GM19455 (cell line): ENCODE measurements around the gene PRPF19.

Experiments
- ATAC-seq: cut with Tn5 transposase; IDR thresholded peaks from one replicate; pipeline ENCODE4 v1.9.1; 2021; ENCODE audit not compliant: unreplicated experiment

The PRPF19 gene

DNA sequence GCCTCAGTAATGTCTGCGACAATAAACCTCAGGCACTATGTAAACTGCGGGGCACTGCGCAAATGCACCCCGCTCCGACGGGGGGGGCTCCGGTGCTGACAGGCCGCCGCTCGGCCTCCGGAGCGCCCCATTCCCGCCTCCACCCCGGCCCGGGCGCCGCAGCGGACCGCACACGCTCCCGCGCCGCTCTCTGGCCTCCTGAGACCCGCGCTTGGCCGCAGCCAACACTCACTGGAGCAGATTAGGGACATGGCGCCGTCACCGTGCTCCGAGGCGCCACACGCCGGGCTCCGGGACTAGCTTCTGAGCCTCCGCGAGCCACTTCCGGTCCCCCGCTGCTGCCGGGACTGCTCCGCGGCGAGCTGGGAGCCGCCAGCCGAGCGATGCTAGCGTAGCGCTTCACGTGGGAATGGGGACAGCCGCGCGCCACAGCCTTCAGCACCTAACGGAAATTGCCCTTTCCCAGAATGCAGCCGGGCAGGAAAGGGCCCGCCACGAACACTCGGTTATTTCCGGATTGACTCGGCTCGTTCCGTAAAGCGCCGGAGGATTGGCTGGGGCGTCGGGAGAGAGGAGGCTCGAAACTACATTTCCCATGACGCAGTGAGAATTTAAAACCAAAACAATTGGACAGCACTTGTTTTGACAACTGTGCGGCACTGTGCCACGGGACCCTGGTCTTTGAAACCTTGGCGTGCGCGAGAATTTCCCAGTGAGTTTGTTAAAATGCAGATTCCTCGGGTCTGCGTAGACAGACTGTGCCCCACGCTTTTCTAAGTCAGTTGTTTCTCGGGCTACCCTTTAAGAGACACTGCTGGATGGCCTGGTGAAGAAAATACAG is at the start of gene PRPF19:
PRPF19 (minus strand) TSS at position 454 of the 841 bp plus-strand sequence; CDS start at position 251, 203 bp downstream.
- ATAC-seq = peak; percentile 75

DNA sequence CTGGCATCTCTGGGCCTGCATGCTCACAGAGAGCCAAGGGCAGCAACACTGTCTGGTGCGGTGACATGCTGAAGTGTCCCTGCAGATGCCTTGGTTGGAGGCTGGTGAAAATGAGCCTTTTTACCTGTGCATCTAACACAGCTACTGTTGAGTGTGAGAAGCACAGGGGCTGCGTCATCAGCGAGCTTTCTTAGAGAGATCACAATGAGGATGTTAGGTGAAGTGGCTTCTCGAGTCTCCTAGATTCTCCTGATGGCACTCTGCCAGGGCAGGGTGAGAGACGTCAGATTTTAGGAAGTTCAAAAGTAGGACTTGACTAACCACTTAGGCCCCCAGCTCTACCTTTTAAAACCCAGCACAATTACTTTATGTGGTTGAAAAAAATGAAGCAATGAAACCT is 49.2 kb upstream of the PRPF19 start:
- ATAC-seq = no peak

DNA sequence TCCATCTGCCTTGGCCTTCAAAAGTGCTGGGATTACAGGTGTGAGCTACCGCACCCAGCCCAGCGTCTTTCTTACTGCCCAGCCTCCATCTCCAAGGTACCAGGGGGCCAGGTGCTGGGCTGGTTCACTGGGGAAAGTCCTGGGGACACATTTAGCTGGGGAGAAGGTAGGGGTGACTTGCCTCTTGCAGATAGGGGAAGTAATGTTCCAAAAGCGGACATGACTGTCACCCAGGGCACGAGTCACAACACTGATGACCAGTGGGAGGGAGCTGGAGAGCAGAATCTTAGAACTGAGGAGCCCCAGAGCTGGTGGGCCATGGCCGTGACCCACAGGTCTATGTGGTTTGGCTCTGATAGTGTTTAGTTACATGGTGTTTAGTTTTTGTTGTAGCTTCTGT is 48.0 kb upstream of the PRPF19 start:
- ATAC-seq = no peak

DNA sequence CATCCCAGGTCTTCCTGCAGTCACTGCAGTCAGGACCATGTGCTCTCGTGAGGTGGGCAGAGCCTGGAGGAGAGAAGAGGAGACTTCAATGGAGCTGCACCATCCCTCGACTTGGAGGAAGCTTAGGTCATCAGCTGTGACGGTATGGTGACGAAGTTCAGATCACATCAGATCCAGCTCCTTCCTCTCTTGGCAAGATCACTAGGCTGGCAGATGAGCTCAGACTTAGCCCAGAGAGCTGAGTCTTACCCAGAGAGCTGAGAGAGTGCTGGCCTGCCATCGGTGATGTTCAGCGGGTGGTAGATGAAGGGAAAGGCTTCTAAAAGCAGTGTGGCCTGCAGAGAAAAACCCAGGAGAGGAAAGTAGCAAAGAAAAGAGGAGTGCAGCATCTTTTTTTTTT is 47.4 kb upstream of the PRPF19 start:
- no peak for ATAC-seq

DNA sequence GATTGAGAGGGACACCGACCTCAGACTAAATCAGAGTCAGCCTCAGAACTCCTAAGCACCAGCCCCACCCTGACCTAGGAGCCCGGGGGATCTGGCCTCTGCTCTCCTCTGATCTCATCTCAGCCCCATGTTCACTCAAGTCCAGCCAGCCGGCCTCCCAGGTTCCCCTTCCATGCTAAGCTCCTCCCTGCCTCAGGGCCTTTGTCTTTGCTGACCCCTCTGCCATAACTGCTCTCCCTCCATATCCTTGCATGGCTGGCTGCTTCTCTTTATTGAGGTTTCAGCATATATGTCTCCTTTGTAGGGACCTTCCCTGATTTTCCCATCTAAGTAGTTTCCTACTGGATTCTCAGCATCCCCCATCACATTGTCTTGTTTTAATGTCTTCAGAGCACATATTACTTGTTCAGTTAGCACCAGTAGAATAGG is 46.4 kb upstream of the PRPF19 start:
- no peak for ATAC-seq

DNA sequence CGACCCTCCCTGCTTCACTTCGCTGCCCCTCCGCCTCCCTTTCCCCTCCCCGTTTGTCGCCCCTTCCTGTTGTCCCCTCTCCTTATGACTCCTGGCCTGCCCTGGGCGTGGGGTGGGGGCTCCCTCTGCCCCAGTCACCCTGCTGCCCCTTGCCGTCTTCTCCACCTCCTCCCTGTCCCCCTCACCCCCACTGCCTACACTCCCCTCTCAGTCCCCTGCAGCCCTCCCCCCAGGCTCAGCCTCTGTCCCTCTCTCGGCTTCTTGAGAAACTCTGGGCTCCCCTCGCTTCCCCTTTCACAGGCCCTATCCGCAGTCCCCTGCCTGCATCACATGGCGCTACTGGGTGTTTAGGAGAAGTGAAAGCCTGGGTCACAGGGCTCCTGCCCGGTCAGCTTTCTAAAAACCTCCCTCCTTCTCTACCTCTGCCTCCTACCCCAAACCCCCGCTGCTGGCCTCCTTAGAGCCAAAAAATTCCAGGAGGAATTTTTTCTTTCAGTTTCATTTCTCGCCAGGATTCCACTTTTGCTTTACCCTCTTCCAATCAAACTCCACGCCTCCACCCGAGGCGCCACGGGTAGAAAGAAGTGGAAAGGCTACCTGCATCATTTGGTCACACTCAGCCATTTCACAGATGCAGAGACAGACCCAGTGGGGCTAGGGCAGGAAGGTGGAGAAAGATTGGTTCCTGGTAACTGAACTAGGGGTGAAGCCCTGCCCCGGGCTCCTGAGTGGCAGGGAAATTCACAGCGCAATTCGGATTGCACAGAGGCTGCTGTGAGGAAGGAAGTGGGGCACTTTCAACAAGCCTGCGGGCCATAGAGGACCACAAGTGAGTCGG is 45.7 kb upstream of the PRPF19 start, which contains the start of gene SLC15A3:
SLC15A3 (minus strand) TSS at position 273 of the 838 bp plus-strand sequence. CDS start 625 bp downstream, outside the sequence.
- ATAC-seq = peak; percentile 75

DNA sequence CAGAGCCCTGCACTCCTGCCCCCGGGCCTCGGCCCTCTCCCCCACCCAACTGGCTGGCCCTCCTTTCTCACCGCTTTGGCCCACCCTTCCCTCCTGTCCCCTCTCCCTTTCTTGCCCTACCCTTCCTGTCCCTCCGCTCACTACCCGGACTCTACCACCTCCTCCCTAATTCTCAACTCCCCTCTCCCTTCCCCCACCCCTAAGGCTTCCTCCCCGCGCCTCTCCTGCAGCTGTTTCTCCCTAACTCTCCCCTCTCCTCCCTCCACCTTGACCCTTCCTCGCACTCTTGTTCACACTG is 45.2 kb upstream of the PRPF19 start:
- ATAC-seq = no peak

DNA sequence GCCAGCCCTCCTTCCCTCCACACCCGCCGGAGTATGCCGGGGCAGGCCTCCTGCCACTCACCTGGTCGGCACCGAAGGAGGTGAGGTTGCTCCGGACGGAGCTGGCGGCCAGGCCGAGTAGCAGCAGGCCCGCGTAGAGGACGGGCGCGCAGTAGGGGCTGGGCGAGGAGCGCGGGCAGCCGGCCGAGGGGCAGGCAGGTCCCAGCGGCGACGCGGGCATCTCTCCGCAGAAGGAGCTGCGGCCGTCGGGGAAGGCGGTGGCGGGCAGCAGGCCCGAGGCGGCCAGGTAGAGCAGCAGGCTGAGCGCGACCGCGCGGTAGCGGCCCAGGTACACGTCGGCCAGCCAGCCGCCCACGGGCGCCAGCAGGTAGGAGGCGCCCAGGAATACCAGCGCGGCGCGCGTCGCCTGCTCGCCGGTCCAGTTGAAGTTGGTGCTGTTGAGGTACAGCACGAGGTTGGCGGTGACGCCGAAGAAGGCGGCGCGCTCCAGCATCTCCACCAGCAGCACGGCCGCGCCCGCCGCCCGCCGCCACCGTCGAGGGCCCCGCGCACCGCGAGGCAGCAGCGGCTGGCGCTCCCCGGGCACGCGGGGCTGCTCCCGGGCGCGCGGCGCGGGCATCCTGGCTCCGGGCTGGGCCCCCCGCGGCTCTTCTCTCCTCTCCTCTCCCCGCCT is 44.7 kb upstream of the PRPF19 start:
- ATAC-seq = no peak

DNA sequence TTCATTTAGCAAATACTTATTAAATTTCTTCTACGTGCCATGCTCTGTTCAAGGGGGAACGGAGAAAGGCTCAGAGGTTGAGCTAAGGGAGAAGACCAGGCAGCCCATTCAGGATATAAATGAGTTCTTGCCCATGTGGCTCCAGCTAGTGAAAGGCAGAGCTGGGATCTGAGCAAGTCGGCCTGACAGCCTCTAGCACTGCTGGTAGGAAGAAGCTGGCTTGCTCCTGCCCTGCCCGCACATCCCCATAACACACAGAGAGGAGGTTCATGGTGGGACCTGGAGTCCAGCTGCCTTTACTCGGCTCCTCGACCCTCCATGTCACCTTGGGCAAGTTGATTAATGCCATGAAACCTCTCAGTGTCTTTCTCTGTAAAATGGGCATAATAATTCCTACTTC is 43.6 kb upstream of the PRPF19 start:
- no peak for ATAC-seq

DNA sequence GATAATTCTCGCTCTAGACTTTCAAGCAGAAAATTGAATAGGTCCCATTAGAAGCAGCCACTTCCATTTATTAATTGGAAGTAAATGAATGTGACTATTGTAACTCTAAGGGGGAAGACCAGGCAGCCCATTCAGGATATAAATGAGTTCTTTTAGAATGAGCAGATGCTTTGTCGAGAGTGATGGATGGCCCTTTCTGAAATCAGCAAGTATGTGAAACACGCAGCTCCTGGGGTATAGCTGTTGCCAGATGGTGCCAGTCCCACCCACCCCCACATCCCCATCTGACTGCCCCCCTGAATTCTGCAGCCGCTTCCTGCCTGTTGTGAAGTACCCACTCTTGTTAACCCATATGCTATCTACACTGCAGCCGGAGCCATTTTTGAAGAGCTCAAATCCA is 41.9 kb upstream of the PRPF19 start:
- ATAC-seq = no peak

DNA sequence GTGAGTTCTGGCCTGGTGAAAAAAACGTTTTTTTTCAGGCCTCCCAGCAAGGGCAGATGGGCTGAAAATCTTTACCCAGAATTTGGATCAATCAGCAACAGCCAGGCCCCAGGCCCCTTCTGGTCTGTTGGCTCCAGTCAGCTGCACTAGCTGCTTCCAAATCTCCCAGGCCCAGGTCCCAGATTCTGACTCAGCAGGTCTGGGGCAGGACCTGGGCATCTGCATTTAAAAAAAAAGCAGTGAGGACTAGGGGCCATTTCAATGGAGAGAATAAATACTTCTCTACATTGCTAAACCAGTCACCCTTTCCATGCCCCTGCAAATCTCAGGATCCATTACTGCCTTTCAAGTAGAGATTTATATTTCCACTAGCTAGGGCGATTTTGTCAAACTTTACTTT is 41.3 kb upstream of the PRPF19 start:
- no peak for ATAC-seq

DNA sequence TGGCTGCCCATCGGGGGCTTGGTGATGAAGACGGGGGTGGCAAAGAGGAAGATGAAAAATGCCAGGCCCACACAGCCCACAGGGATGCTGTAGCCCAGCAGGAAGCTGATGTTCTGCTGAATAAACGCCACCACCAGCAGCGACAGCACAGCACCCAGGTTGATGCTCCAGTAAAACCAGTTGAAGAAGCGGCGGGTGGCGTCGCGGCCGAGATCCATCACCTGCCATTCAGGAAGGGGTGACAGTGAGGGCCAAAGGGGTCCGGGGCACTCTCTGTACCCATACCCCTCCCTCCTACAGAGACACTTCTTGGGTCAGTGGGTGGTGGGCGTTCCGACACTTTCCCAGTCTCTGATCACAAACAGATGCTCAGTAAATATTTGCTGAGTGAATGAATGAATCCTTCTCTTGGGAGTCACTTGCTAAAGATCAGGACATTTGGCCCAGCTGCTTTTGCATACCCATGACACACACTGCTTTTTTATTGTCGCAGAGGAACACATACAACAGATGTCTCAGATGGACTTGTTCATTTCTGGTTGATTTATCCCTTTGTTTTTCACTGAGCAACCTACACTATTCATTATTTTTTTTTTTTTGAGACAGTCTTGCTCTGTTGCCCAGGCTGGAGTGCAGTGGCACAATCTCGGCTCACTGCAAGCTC is 40.3 kb upstream of the PRPF19 start:
- no peak for ATAC-seq

DNA sequence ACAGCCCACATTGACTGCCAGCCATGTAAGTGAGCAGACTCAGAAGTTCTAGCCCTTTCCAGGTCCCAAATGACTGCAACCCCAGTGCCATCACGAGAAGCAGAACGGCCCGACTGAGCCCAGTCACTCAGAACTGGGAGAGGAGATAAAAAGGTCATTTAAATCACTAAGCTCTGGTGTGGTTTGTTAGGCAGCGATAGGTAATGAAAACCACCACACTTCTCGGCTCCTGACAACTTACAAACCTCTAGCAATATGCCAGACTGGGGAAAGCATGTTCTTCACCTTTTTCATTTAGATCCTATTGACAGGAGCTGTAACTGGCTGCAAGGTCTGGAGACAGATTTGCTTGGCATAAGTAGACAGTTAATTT is 38.9 kb upstream of the PRPF19 start:
- no peak for ATAC-seq

DNA sequence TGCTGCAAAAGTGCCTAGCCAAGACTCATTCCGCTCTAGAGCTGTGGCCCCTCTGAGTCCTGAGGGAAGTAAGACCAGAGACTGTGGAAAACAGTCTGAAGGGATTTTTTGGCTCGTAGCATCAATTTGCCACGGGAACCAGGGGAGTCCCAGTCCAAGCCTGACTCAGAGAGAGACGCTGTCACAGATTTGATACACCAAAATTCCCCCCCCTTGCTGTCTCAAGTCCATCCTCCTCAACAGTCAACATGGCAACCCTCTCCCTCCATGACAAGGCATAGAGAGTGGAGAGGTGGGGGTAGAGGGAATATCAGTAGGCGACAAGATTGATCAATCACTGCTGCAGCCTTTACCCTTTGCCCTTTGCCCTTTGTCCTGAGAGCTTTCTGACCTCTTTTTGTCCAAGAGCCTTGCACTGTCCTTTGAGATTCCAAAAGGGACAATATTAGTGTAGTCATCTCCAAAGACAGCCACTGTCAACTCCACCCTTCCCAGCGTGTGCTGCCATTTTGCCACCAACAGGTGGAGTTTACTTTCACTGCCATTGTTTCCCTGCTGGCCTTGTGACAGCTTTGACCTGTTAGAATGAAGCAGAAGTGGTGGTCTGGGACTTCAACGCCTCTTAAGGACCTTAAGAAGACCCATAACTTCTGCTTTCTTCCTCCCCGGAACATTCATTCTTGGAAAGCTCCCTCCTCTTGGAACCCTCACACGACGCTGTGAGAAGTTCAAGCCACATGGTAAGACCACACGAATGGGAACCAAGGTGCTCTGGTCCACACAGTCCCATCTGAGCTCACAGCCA is 38.3 kb upstream of the PRPF19 start:
- ATAC-seq = no peak

DNA sequence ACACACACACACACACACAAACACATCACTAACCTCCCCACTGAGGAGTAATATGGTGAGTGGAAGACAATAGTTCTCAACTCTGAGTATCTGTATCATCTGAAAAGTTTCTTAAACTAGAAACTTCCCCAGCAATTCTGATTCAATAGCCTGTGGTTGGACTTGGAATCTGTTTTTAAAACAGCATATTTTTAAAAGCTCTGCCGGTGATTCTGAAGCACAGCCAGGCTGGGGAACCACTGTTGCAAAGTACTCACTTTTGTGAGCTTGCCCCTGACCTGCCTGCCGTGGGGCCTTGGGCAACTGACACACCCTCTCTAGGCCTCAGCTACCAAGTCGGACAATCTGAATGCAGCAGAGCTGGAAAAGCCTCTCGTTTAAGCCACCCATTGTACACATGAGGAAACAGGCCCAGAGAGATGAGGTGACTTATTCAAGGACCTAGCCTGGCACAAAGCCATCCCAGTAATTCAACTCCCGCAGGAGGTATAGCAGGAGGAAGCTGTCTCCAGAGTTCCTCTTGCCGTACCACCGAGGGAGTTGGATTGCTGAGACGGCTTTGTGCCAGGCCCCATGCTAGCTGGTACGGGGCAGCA is 36.7 kb upstream of the PRPF19 start:
- ATAC-seq = no peak

DNA sequence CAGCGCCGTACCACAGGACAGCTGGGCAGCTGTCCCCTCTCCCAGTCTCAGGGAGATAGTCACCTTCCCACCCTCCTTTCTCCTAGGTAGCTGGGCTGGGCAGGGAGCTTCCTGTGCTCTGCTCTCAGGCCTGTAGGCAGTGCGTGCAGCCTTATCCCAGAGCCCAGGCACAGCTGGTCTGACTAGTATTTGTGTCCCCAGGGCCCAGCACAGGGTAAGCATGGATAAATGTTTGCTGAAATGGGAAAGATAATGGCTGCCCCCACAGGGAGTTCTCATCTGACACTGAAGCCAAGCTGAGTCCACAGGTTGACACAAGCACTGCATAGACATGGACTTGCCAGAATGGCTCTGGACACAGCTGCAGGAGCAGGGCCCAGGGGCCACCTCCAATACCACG is 35.8 kb upstream of the PRPF19 start:
- ATAC-seq = no peak

DNA sequence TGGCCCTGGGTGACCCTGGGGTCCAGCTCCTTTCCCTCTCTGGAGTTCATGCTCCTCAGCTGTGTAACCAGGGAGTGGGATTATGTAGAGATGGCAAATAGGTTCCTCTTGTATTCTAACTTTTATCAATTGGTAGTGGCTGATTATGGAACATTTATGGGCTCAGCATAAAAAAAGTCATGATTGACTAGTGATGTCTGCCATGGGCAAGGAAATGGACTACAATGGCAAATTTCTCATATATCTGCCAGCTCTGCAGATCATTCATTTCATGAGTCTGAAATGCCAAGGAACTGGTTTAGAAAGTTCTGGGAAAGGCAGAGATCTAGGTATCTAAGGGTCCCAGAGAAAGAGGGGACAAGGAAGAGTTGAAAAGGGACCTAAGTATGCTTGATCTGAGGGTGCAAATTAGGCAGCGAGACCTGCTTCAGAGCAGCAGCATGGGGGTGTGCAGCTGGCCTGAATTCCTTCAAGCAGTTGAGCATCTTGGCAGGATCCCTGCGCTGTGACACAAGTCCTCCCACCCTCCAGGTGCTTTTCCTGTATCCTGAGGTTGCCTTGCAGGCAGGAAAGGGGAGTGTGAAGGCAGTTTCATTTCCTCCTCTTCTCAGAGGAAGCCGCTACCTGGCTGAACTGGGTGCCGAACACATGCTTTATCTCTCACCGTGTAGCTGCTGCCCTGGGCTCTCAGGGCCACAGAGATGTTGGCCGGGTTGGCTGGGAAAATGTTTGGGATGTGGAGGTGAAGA is 35.2 kb upstream of the PRPF19 start:
- no peak for ATAC-seq

DNA sequence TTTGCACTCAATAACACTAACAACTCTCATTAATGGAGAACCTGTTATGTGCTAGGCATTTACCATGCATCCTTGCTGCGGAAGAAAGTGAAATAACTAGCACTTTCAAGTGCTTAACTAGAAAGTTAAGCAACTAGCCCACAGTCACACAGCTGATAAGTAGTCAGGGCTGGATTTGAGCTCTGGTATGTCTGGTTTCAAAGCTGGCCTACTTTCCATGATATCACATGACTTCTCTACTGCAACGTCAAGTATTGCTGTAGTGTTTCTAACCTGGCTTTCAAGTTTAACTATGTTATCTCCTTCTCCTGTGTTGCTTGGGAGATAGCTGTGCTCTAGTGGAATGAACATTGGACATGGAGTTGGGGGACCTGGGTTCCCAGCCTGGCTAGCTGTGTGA is 33.5 kb upstream of the PRPF19 start:
- ATAC-seq = no peak

DNA sequence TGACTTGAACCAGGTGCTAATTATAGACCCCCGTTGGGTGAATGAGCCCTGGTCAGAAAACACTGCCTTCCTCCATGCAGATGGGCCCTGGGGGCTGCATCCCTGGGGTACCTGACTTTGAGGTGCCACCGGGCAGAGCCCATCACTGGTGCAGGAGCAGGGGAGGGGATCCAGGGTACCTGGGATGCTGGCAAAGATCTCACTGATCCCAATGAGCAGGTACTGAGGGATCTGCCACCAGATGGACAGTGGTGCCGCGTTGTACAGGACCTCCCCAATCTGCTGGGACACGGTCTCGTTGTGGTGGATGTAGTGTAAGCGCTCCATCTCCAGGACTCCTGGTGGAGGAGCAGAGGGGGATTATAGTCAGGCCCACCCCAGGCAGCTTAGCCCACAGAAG is 32.9 kb upstream of the PRPF19 start:
- ATAC-seq = no peak
